HCT116 (cell line): ENCODE data around the gene RMP24.
A peak's percentile ranks its signal among the peaks of the same experiment; 100 is the strongest.

Experiments used
- ATAC-seq: fragments of 200-7000 bp; cut with Tn5 transposase; 2 replicates; pipeline ENCODE4 v1.9.1; 2020; ENCODE audit warnings: mild to moderate bottlenecking, moderate library complexity
- BruUV-seq: library from RNA; stranded (reverse); fragments of 400-500 nt; replicated peaks from 2 replicates; lab custom pipeline; 2021; lab: Mats Ljungman, UMichigan
- CTCF ChIA-PET: fragments of 300-600 bp; sonication (Branson Sonifier 250); formaldehyde crosslinking; loops from one replicate; lab custom pipeline; 2021; ENCODE audit warnings: antibody characterized with exemption; lab: Charles Lee
- POLR2A ChIA-PET: fragments of 300-600, 350-600 bp; sonication (Branson Sonifier 250); formaldehyde crosslinking; loops from one replicate; lab custom pipeline; 2021; ENCODE audit warnings: antibody characterized with exemption; lab: Charles Lee
- RAD21 ChIA-PET, 2 experiments: fragments of 300-600 bp; sonication (Branson Sonifier 250); formaldehyde crosslinking; loops; one replicate each; lab custom pipeline; 2023; ENCODE audit warnings: low total read pairs in 2 of 2; ENCODE audit not compliant: uncharacterized antibody in 2 of 2, unreplicated experiment in 2 of 2, low non-redundant PET in 1 of 2; lab: Charles Lee
- DNase-seq: peaks from one replicate; pipeline ENCODE4 v3.0.0-alpha.2; 2010; ENCODE audit warnings: low read depth, low spot score
- H2AFZ ChIP-seq: fragments of 200-600 bp; shearing (Covaris generic), sonication (generic); 2 replicates; pipeline ENCODE4 v1.6.1; 2017; ENCODE audit warnings: low read depth, mixed run types, mixed read lengths, antibody characterized with exemption, low read length; ENCODE audit not compliant: poor library complexity, severe bottlenecking
- H3K27ac ChIP-seq: 2 replicates; pipeline ENCODE4 v1.5.1; 2012; ENCODE audit warnings: low read depth, low read length
- H3K27me3 ChIP-seq: fragments of 200-600 bp; sonication (generic); 2 replicates; pipeline ENCODE4 v1.6.1; 2016; ENCODE audit warnings: mixed run types, low read length, mixed read lengths; ENCODE audit not compliant: insufficient read depth
- H3K36me3 ChIP-seq, 2 experiments: fragments of 200-500 bp in 1 of 2; fragments of 200-600 bp in 1 of 2; sonication (Bioruptor generic) in 1 of 2; sonication (generic) in 1 of 2; 2 replicates each; pipeline versions ENCODE4 v1.5.1 to v1.6.1; 2014 to 2016; ENCODE audit warnings: low read length in 2 of 2, inconsistent platforms in 1 of 2, mixed read lengths in 1 of 2, mixed run types in 1 of 2; ENCODE audit not compliant: insufficient read depth in 2 of 2, control insufficient read depth in 1 of 2
- H3K4me1 ChIP-seq, 2 experiments: fragments of 200-600 bp in 1 of 2; sonication (generic) in 1 of 2; 2 replicates each; pipeline versions ENCODE4 v1.5.1 to v1.6.1; 2012 to 2017; ENCODE audit warnings: low read length in 2 of 2, inconsistent platforms in 1 of 2, mild to moderate bottlenecking in 1 of 2, mixed read lengths in 1 of 2, mixed run types in 1 of 2, moderate library complexity in 1 of 2; ENCODE audit not compliant: insufficient read depth in 2 of 2, control insufficient read depth in 1 of 2
- H3K4me2 ChIP-seq: fragments of 200-600 bp; sonication (generic); 2 replicates; pipeline ENCODE4 v1.6.1; 2017; ENCODE audit warnings: mixed run types, low read length, mixed read lengths
- H3K4me3 ChIP-seq, 2 experiments: fragments of 200-600 bp in 1 of 2; sonication (generic) in 1 of 2; replicated peaks in 1 of 2; 2 replicates each; pipeline ENCODE4 v1.5.1; 2011 to 2016; ENCODE audit warnings: low read length in 2 of 2, control low read depth in 1 of 2, low read depth in 1 of 2, mild to moderate bottlenecking in 1 of 2, mixed read lengths in 1 of 2, mixed run types in 1 of 2
- H3K79me2 ChIP-seq: fragments of 200-600 bp; sonication (generic); 2 replicates; pipeline ENCODE4 v1.6.1; 2017; ENCODE audit warnings: mild to moderate bottlenecking, mixed run types, low read length, moderate library complexity, mixed read lengths; ENCODE audit not compliant: insufficient read depth
- H3K9ac ChIP-seq: fragments of 200-600 bp; sonication (generic); 2 replicates; pipeline ENCODE4 v1.6.1; 2016; ENCODE audit warnings: low read length, mixed read lengths
- H3K9me2 ChIP-seq: fragments of 200-600 bp; sonication (generic), shearing (Covaris generic); 2 replicates; pipeline ENCODE4 v1.6.1; 2017; ENCODE audit warnings: mixed run types, mild to moderate bottlenecking, moderate library complexity; ENCODE audit not compliant: insufficient read depth
- H3K9me3 ChIP-seq, 2 experiments: fragments of 200-500 bp in 1 of 2; fragments of 200-600 bp in 1 of 2; sonication (Bioruptor generic) in 1 of 2; sonication (generic) in 1 of 2; 2 replicates each; pipeline ENCODE4 v1.6.1; 2014 to 2017; ENCODE audit warnings: low read length in 2 of 2, mixed read lengths in 2 of 2, inconsistent platforms in 1 of 2, low read depth in 1 of 2, mild to moderate bottlenecking in 1 of 2, mixed run types in 1 of 2, moderate library complexity in 1 of 2; ENCODE audit not compliant: control insufficient read depth in 1 of 2, insufficient read depth in 1 of 2
- H4K20me1 ChIP-seq: fragments of 200-600 bp; sonication (generic), shearing (Covaris generic); 2 replicates; pipeline ENCODE4 v1.6.1; 2017; ENCODE audit warnings: mixed run types, mild to moderate bottlenecking, moderate library complexity; ENCODE audit not compliant: insufficient read depth
- CEBPB ChIP-seq: IDR thresholded peaks from 2 replicates; pipeline ENCODE4 v1.6.1; 2012; ENCODE audit warnings: low read depth
- CTCF ChIP-seq, 3 experiments: fragments of 200-600 bp in 1 of 3; sonication (generic) in 1 of 3; IDR thresholded peaks in 2 of 3; conservative IDR thresholded peaks in 1 of 3; 2 replicates each; pipeline ENCODE4 v1.5.1; 2012 to 2017; ENCODE audit warnings: low read depth in 2 of 3, low read length in 2 of 3, antibody characterized with exemption in 1 of 3, borderline replicate concordance in 1 of 3, control low read depth in 1 of 3, mild to moderate bottlenecking in 1 of 3, mixed read lengths in 1 of 3, mixed run types in 1 of 3, moderate library complexity in 1 of 3; ENCODE audit not compliant: insufficient read depth in 1 of 3
- EGR1 ChIP-seq: IDR thresholded peaks from 2 replicates; pipeline ENCODE4 v1.6.1; 2012; ENCODE audit warnings: low read depth
- ELF1 ChIP-seq: IDR thresholded peaks from 2 replicates; pipeline ENCODE4 v1.6.1; 2012; ENCODE audit warnings: low read depth, borderline replicate concordance
- POLR2AphosphoS5 ChIP-seq: IDR thresholded peaks from 2 replicates; pipeline ENCODE4 v1.6.1; 2011; ENCODE audit warnings: mild to moderate bottlenecking, low read depth, low read length, moderate library complexity
- RAD21 ChIP-seq: IDR thresholded peaks from 2 replicates; pipeline ENCODE4 v1.6.1; 2012; ENCODE audit warnings: low read depth, mild to moderate bottlenecking
- TCF7L2 ChIP-seq: IDR thresholded peaks from 2 replicates; pipeline ENCODE4 v1.7.0; 2011; ENCODE audit warnings: borderline replicate concordance, inconsistent platforms; ENCODE audit not compliant: insufficient read depth, insufficient read length; ENCODE audit errors: extremely low read depth
- ZNF274 ChIP-seq: fragments of 200-500 bp; sonication (Bioruptor generic); IDR thresholded peaks from 2 replicates; pipeline ENCODE4 v1.6.1; 2014; ENCODE audit warnings: mild to moderate bottlenecking, low read depth, low read length, inconsistent platforms
- intact Hi-C: fragments of 100-400 bp; cut with micrococcal nuclease; formaldehyde crosslinking; loops from 2 replicates; pipeline ENCODE4 v1.10.0; 2022

Gene RMP24

GRCh38 chr18:35939138-35939537, 33.3 kb upstream of the RMP24 start:
- no TSS peak for BruUV-seq
- no peaks in the 10 kb centered on the region for H3K9me3 ChIP-seq
- H3K9me2 ChIP-seq: no peaks in the 10 kb centered on the region
- ChIA-PET CTCF (no interaction called here), RAD21 (no interaction called here), POLR2A (no interaction called here)
- intact Hi-C loops: no loop called here
- H3K4me1 ChIP-seq: no peaks in the 10 kb centered on the region
- H3K4me3 ChIP-seq: no peak overlapping the region
- H4K20me1 ChIP-seq: no peaks in the 10 kb centered on the region
- no peak overlapping the region for H3K27ac ChIP-seq
- H3K4me2 ChIP-seq: no peak overlapping the region
- no peak overlapping the region for H2AFZ ChIP-seq
- no peaks in the 10 kb centered on the region for H3K79me2 ChIP-seq
- ATAC-seq (peak; percentile 66), DNase-seq (no peak)
- no peaks in the 10 kb centered on the region for H3K27me3 ChIP-seq
- TF ChIP-seq ELF1: no peak
- TF ChIP-seq TCF7L2: no peak
- TF ChIP-seq EGR1: no peak
- no peak for TF ChIP-seq POLR2AphosphoS5
- peak in 2 of 3 experiments; percentile 34 to 35; a peak in 4 of 6 replicates for TF ChIP-seq CTCF (IDR thresholded peaks at IDR 0.05 in 2 of 3, conservative IDR thresholded peaks at IDR 0.05 in 1 of 3; ENCODE audit: borderline replicate concordance in 1 of 3, insufficient read depth in 1 of 3, low read depth in 2 of 3, low read length in 2 of 3)
- TF ChIP-seq CEBPB: no peak
- no peak for TF ChIP-seq ZNF274
- TF ChIP-seq RAD21: peak; percentile 32; the same call in 1 of the 2 replicates
- H3K36me3 ChIP-seq: no peaks in the 10 kb centered on the region
- H3K9ac ChIP-seq: no peak overlapping the region

GRCh38 chr18:35941299-35941698, 31.2 kb upstream of the RMP24 start:
- Histone ChIP-seq H3K27me3 (no peaks in the 10 kb centered on the region), H3K79me2 (no peaks in the 10 kb centered on the region), H3K4me3 (no peak overlapping the region), H3K9me2 (no peaks in the 10 kb centered on the region), H3K9me3 (no peaks in the 10 kb centered on the region), H2AFZ (no peak overlapping the region), H3K9ac (no peak overlapping the region), H3K4me1 (no peaks in the 10 kb centered on the region), H4K20me1 (no peaks in the 10 kb centered on the region), H3K36me3 (no peaks in the 10 kb centered on the region), H3K4me2 (no peak overlapping the region), H3K27ac (no peak overlapping the region)
- CTCF ChIA-PET: interaction anchor here (1.3 to 2.3 kb wide), 2 partner anchors 9 to 13 kb away, joined by 3 to 7 read pairs; no protein-coding TSS in a partner anchor
- TF ChIP-seq CTCF (IDR thresholded peaks at IDR 0.05 in 2 of 3, conservative IDR thresholded peaks at IDR 0.05 in 1 of 3; ENCODE audit: borderline replicate concordance in 1 of 3, insufficient read depth in 1 of 3, low read depth in 2 of 3, low read length in 2 of 3) (no peak), ELF1 (no peak), CEBPB (no peak)
- POLR2A ChIA-PET: no interaction called here
- ATAC-seq (no peak), DNase-seq (no peak)
- no TSS peak for BruUV-seq
- RAD21 ChIA-PET: no interaction called here
- intact Hi-C loops: no loop called here
